ENCODE data around the gene SEMA3D.

DNA sequence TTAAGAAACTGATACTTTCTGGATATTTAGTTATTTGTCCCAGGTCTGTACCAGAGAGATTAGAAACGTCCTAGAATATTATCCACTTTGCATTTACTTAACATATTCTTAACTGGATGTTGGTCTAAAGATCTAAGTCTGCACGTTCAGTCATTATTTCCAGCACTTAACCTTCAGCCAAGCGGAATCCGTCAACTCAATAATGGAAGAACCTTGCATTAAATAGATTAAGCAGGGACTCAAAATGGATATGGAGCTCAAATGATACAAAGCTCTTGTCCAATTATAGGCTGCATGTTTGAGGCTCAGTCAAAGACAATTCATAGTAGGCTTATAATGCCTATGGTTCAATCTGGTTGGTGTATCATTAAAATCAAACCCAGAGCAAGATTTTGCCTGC lies 162.9 kb downstream of the SEMA3D start:
- TF ChIP-seq, protein P1, sequence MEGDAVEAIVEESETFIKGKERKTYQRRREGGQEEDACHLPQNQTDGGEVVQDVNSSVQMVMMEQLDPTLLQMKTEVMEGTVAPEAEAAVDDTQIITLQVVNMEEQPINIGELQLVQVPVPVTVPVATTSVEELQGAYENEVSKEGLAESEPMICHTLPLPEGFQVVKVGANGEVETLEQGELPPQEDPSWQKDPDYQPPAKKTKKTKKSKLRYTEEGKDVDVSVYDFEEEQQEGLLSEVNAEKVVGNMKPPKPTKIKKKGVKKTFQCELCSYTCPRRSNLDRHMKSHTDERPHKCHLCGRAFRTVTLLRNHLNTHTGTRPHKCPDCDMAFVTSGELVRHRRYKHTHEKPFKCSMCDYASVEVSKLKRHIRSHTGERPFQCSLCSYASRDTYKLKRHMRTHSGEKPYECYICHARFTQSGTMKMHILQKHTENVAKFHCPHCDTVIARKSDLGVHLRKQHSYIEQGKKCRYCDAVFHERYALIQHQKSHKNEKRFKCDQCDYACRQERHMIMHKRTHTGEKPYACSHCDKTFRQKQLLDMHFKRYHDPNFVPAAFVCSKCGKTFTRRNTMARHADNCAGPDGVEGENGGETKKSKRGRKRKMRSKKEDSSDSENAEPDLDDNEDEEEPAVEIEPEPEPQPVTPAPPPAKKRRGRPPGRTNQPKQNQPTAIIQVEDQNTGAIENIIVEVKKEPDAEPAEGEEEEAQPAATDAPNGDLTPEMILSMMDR (IDR thresholded peaks at IDR 0.05; ENCODE audit: low read depth, low read length): no peak
- no peak for TF ChIP-seq EZH2phosphoT487 (IDR thresholded peaks at IDR 0.05; ENCODE audit: low read depth)
